ENCODE results near the gene KRT72.

The KRT72 gene

GRCh38 chr12:52541709-52542108 lies 59.6 kb downstream of the KRT72 start:
- no peak for DNase-seq (ENCODE audit: low read depth)

GRCh38 chr12:52540531-52540930 lies 60.7 kb downstream of the KRT72 start:
- no peak for DNase-seq (ENCODE audit: low read depth)

GRCh38 chr12:52539821-52540173 lies 61.5 kb downstream of the KRT72 start:
- DNase-seq (ENCODE audit: low read depth): no peak

- no peak for DNase-seq (ENCODE audit: low read depth)
Measured at GRCh38 chr12:52539083-52539820, 62.0 kb downstream of the KRT72 start.

- DNase-seq (ENCODE audit: low read depth): no peak
Measured at GRCh38 chr12:52537101-52537500, 64.2 kb downstream of the KRT72 start.

Data from stimulated activated CD8-positive, alpha-beta memory T cell treated with anti-CD3 and anti-CD28 coated beads, Interleukin-7, amount 100 ng/mL, for 24 hours (primary cell).